NT2/D1 (cell line): ENCODE measurements around the gene METTL2A.
"Not testable (repeated sequence)": the region's sequence is repeated elsewhere in the genome, so short reads cannot be mapped to it uniquely, and the experiment has no call there.

ENCODE experiments used
- SUZ12 ChIP-seq: IDR thresholded peaks from 2 replicates; pipeline ENCODE4 v1.6.1; 2011; ENCODE audit not compliant: insufficient read length, insufficient read depth; ENCODE audit errors: extremely low read depth
- YY1 ChIP-seq: IDR thresholded peaks from 2 replicates; pipeline ENCODE4 v1.6.1; 2011; ENCODE audit not compliant: insufficient read length, insufficient read depth
- ZNF274 ChIP-seq: IDR thresholded peaks from 2 replicates; pipeline ENCODE4 v1.6.1; 2011; ENCODE audit warnings: mild to moderate bottlenecking, low read depth, low read length

GRCh38 chr17:62477111-62477510 is 53.4 kb downstream of the METTL2A start:
- TF ChIP-seq ZNF274, YY1, SUZ12: not testable (repeated sequence)
